GM12878 (cell line): Measurements from ENCODE around the gene PRKACG. TPM values are rescaled to one million over a fixed set of nuclear protein-coding genes. Genes with fewer than 3 reads are reported as not detected.
A peak's percentile ranks its signal among the peaks of the same experiment; 100 is the strongest.

Source experiments
- ATAC-seq: fragments of 200-7000 bp; cut with Tn5 transposase; 3 replicates; pipeline ENCODE4 v1.9.1; 2020; ENCODE audit warnings: mild to moderate bottlenecking, moderate library complexity
- BruUV-seq: library from RNA; stranded (reverse); fragments of 400-500 nt; replicated peaks from 2 replicates; lab custom pipeline; 2021; lab: Mats Ljungman, UMichigan
- CTCF ChIA-PET: fragments of 300-600 bp; sonication (Branson Sonifier 250); formaldehyde crosslinking; extraction: SDS; loops from one replicate; lab custom pipeline; 2021; ENCODE audit warnings: inconsistent platforms; lab: Yijun Ruan, JAX
- POLR2A ChIA-PET: fragments of 350-600 bp; formaldehyde crosslinking; extraction: SDS; loops from one replicate; lab custom pipeline; 2021; ENCODE audit warnings: inconsistent platforms; lab: Charles Lee
- RAD21 ChIA-PET: fragments of 300-600 bp; sonication (Branson Sonifier 250); formaldehyde crosslinking; loops from one replicate; lab custom pipeline; 2023; ENCODE audit warnings: antibody characterized with exemption; ENCODE audit not compliant: unreplicated experiment; lab: Charles Lee
- SMC1A ChIA-PET: fragments of 300-600 bp; sonication (Branson Sonifier 250); formaldehyde crosslinking; loops from one replicate; lab custom pipeline; 2023; ENCODE audit not compliant: unreplicated experiment, uncharacterized antibody; lab: Charles Lee
- DNase-seq: peaks from one replicate; pipeline ENCODE4 v3.0.0-alpha.2; 2011; ENCODE audit warnings: low read depth, low spot score
- FAIRE-seq: peaks from 3 replicates; lab custom pipeline; 2011; peaks lifted over from hg19 to GRCh38; lab: Jason Lieb, UNC
- H2AFZ ChIP-seq: 2 replicates; pipeline ENCODE4 v1.6.0; 2011; ENCODE audit warnings: low read depth, low read length, control low read depth; ENCODE audit not compliant: control insufficient read depth
- H3K27ac ChIP-seq: 2 replicates; pipeline ENCODE4 v1.5.1; 2011; ENCODE audit warnings: control low read depth; ENCODE audit not compliant: control insufficient read depth, insufficient read depth
- H3K27me3 ChIP-seq, 2 experiments: replicated peaks in 1 of 2; 2 replicates each; pipeline versions ENCODE4 v1.6.0 to v1.6.1; 2011; ENCODE audit warnings: low read length in 1 of 2; ENCODE audit not compliant: control insufficient read depth in 2 of 2, insufficient read depth in 2 of 2
- H3K36me3 ChIP-seq, 2 experiments: 2 replicates each; pipeline ENCODE4 v1.5.1; 2011; ENCODE audit warnings: low read length in 1 of 2; ENCODE audit not compliant: control insufficient read depth in 2 of 2, insufficient read depth in 2 of 2
- H3K4me1 ChIP-seq: 2 replicates; pipeline ENCODE4 v1.6.1; 2011; ENCODE audit warnings: mild to moderate bottlenecking, low read length, moderate library complexity, mixed read lengths; ENCODE audit not compliant: control insufficient read depth, insufficient read depth
- H3K4me2 ChIP-seq: 2 replicates; pipeline ENCODE4 v1.6.0; 2011; ENCODE audit warnings: control low read depth; ENCODE audit not compliant: control insufficient read depth, insufficient read depth
- H3K4me3 ChIP-seq: fragments of 200-600 bp; sonication (generic); 2 replicates; pipeline ENCODE4 v1.5.1; 2016
- H3K79me2 ChIP-seq: 2 replicates; pipeline ENCODE4 v1.6.0; 2011; ENCODE audit warnings: low read length; ENCODE audit not compliant: control insufficient read depth, insufficient read depth
- H3K9ac ChIP-seq: 2 replicates; pipeline ENCODE4 v1.8.0; 2011; ENCODE audit warnings: low read length, control low read depth, mixed read lengths; ENCODE audit not compliant: control insufficient read depth, insufficient read depth
- H3K9me3 ChIP-seq: replicated peaks from 3 replicates; pipeline ENCODE4 v1.5.1; 2011; ENCODE audit warnings: mild to moderate bottlenecking, low read length; ENCODE audit not compliant: control insufficient read depth, insufficient read depth
- H4K20me1 ChIP-seq: 2 replicates; pipeline ENCODE4 v1.6.0; 2011; ENCODE audit not compliant: control insufficient read depth, insufficient read depth
- CTCF ChIP-seq, 3 experiments: IDR thresholded peaks in 2 of 3; conservative IDR thresholded peaks in 1 of 3; 2 replicates each; pipeline ENCODE4 v1.5.1; 2011; ENCODE audit warnings: low read depth in 3 of 3, low read length in 3 of 3, mild to moderate bottlenecking in 3 of 3, control low read depth in 2 of 3, moderate library complexity in 2 of 3, inconsistent platforms in 1 of 3, mixed read lengths in 1 of 3; ENCODE audit not compliant: control insufficient read depth in 2 of 3, insufficient read depth in 1 of 3; ENCODE audit errors: extremely low read depth in 1 of 3
- LARP7 ChIP-seq: fragments of 450-650 bp; IDR thresholded peaks from 2 replicates; pipeline ENCODE4 v1.6.1; 2017; ENCODE audit warnings: mild to moderate bottlenecking
- POLR2AphosphoS2 ChIP-seq: IDR thresholded peaks from 2 replicates; pipeline ENCODE4 v1.6.1; 2011; ENCODE audit warnings: low read depth, mild to moderate bottlenecking, low read length, improper control_type of control experiment, moderate library complexity
- RAD21 ChIP-seq: IDR thresholded peaks from 2 replicates; pipeline ENCODE4 v1.6.1; 2011; ENCODE audit warnings: mild to moderate bottlenecking, low read depth, low read length, moderate library complexity; ENCODE audit not compliant: insufficient read depth
- SMAD1 ChIP-seq: fragments of 450-650 bp; IDR thresholded peaks from 2 replicates; pipeline ENCODE4 v1.6.1; 2018; ENCODE audit warnings: mild to moderate bottlenecking, low read depth; ENCODE audit not compliant: partially characterized antibody
- ZBED1 ChIP-seq: IDR thresholded peaks from 2 replicates; pipeline ENCODE4 v1.6.1; 2016; ENCODE audit warnings: borderline replicate concordance
- WGBS: methylation state at CpG from one replicate; pipeline ENCODE4 v1.1.6; 2016; ENCODE audit warnings: low lambda C conversion rate; ENCODE audit not compliant: insufficient replicate concordance, insufficient coverage; ENCODE audit errors: missing lambda C conversion rate; 5-methylcytosine and 5-hydroxymethylcytosine counted together
- in situ Hi-C: fragments of 300-500 bp; cut with MboI; formaldehyde crosslinking; loops from 9 replicates; pipeline ENCODE4 v1.14.3; 2018; ENCODE audit warnings: mixed read lengths
- intact Hi-C: fragments of 100-400 bp; cut with micrococcal nuclease; formaldehyde crosslinking; loops from one replicate; pipeline ENCODE4 v1.14.2; 2022; ENCODE audit not compliant: unreplicated experiment
- polyA plus RNA-seq, 11 experiments: library from polyadenylated mRNA; depleted of rRNA in 4 of 11; unstranded in 6 of 11; stranded (reverse) in 5 of 11; fragments of >200 nt; fragmentation: Nextera tagmentation in 4 of 11; fragmentation: Illumina TruSeq in 1 of 11; extraction: Ambion mirVana in 4 of 11; extraction: Trizol in 1 of 11; gene quantifications; 1 replicate in 1 of 11; 2 replicates in 10 of 11; pipeline versions ENCODE4 v1.2.1 to v1.2.3, GENCODE V29; 2011 to 2016; ENCODE audit warnings: inconsistent platforms in 2 of 11, missing spikeins in 2 of 11, low read depth in 1 of 11
- total RNA-seq, 4 experiments: library from RNA; depleted of rRNA in 3 of 4; stranded (reverse); fragments of >200 nt in 3 of 4; fragmentation: Illumina TruSeq in 1 of 4; extraction: Trizol in 1 of 4; gene quantifications; 2 replicates each; pipeline versions ENCODE4 v1.2.1 to v1.2.3, GENCODE V29; 2013 to 2021

PRKACG gene
- total and polyA plus RNA-seq, 10 of the 15 experiments (the other 5 are each of a cell fraction or from before 2014, with no cell fraction given) = not detected

- Histone ChIP-seq H3K4me3 (no peak overlapping the region), H3K27ac (no peak overlapping the region), H2AFZ (no peak overlapping the region), H3K36me3 (no peaks in the 10 kb centered on the region), H4K20me1 (no peaks in the 10 kb centered on the region), H3K9ac (no peak overlapping the region), H3K4me1 (no peaks in the 10 kb centered on the region), H3K79me2 (no peaks in the 10 kb centered on the region), H3K4me2 (no peak overlapping the region), H3K9me3 (no peaks in the 10 kb centered on the region), H3K27me3 (no peaks in the 10 kb centered on the region)
- POLR2A ChIA-PET = no interaction called here
- DNase-seq (no peak), FAIRE-seq (no peak), ATAC-seq (peak; percentile 41; the same call in 2 of the 3 replicates)
- in situ Hi-C loops = no loop called here
- BruUV-seq = no TSS peak
- TF ChIP-seq RAD21 (peak; percentile 41; the same call in 1 of the 2 replicates), ZBED1 (no peak), SMAD1 (no peak), LARP7 (no peak), CTCF (IDR thresholded peaks at IDR 0.05 in 2 of 3, conservative IDR thresholded peaks at IDR 0.05 in 1 of 3; ENCODE audit: control insufficient read depth in 2 of 3, extremely low read depth in 1 of 3, insufficient read depth in 1 of 3, low read depth in 3 of 3, low read length in 3 of 3) (peak in 1 of 3 experiments; percentile 15; a peak in 2 of 6 replicates), POLR2AphosphoS2 (no peak)
- CTCF ChIA-PET = interaction anchor here (0.6 to 3.0 kb wide), 3 partner anchors 17 to 544 kb away, joined by 3 to 10 read pairs (median 4); partner anchors contain the start of gene FXN
- 66% methylated on average over 5 of the region's 5 CpGs for WGBS
- RAD21 ChIA-PET = no interaction called here
- intact Hi-C loops = no loop called here
- SMC1A ChIA-PET = no interaction called here
Measured at GRCh38 chr9:69018737-69019136, 4.8 kb upstream of the PRKACG start.
